Stimulated activated CD4-positive, alpha-beta T cell treated with anti-CD3 and anti-CD28 coated beads, Interleukin-12 subunit alpha, Interleukin-12 subunit beta, amount 100 ng/mL, for 48 hours (primary cell): ENCODE data around the gene PBRM1.

Experiments
- DNase-seq, 3 donors: peaks; one replicate each; pipeline ENCODE4 v3.0.0-alpha.2; 2020; ENCODE audit warnings: low read depth in 2 of 3, low spot score in 1 of 3

PBRM1 gene

DNA sequence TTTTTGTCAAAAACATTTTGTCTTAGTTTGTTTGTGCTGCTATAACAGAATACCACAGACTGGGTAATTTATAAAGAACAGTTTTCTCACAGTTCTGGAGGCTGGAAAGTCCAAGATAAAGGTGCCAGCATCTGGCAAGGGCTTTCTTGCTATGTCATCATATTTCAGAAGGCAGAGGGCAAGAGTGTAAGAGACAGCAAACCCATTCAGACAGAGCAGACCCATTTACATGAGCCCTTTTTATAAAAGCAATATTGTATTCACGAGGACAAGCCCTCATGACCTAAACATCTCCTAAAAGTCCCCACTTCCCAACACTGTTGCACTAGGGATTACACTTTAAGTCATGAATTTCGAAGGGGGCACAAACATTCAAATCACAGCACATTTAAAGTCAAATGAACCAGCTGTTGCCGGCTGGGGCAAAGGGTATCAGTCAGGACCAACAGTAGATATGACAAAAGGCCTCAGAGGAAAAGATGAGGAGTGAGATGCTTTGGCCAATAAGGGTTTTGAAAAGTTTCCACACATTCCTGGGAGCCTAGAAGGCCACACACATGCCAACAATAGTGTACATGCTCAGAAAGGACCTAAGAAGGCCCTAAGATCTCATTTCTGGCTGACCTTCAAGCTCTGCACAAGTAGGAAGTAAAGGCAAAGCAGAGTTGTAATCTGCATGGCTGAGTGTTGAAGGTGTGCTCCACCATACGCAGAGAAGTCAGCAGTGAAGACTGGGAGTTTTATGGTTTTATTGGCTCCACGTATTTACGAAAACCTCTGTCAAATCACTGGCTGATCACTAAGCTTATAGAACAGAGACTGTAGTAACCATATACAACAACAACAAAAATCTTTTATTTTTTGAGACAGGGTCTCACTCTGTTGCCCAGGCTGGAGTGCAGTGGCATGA lies 111.4 kb downstream of the PBRM1 start:
- no peak for DNase-seq

DNA sequence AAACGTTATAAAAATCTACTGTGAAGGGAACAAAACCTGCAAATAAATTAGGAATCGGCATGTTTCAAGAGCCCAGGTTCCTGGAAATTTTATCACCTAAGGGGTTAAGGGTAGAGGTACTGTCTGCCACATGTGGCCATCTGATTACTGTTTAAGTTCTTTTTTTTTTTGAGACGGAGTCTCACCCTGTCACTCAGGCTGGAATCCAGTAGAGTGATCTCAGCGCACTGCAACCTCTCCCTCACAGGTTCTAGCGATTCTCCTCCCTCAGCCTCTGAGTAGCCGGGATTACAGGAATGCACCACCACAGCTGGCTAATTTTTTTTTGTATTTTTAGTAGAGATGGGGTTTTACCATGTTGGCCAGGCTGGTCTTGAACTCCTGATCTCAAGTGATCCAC lies 113.5 kb downstream of the PBRM1 start:
- no peak for DNase-seq

DNA sequence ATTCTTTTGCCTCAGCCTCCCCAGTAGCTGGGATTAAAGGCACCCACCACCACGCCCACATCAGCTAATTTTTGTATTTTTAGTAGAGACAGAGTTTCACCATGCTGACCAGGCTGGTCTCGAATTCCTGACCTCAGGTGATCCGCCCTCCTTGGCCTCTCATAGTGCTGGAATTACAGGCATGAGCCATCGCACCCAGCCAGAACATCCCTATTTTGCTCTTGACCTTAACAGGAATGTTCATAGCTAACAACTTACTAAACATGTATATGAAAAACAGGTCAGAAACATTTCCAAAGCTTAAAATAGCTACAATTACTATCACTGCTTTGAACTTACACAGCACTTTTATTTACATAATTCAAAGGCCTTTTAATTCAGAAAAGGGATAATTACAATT lies 115.6 kb downstream of the PBRM1 start:
- DNase-seq = no peak

DNA sequence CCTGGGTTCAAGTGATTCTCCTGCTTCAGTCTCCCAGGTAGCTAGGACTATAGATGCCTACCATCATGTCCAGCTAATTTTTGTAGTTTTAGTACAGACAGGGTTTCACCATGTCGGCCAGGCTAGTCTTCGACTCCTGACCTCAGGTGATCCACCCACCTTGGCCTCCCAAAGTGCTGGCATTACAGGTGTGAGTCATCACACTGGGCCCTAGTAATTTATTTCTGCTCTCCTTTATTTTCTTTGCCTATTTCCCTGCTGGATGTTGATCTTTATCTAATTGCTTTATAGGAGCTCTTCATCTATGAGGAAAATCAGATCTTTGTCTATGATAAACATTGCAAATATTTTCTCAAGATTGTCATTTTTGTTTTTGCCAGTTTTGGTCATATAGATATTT lies 117.6 kb downstream of the PBRM1 start:
- DNase-seq = no peak

GRCh38 chr3:52563984-52564383 lies 121.7 kb downstream of the PBRM1 start:
- no peak for DNase-seq

- no peak for DNase-seq
Observed at GRCh38 chr3:52561028-52561747, 124.5 kb downstream of the PBRM1 start.

DNA sequence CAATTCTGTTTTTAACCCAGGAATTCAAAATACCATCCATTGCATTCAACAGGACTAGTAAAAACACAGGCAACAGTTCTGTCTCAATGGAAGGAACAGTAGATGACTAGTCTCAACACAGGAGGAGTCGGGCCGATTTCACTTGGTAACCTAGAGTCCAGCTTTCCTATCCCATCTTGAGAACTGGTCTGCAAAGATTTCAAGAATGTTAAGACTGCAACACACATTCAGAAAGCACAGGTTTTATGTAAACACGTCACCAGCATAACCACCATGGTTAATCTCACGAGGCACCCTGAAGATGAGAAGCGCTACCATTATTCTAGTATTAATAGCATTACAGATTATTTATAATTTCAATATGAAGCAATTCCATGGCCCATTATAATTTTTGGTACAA lies 127.3 kb downstream of the PBRM1 start:
- DNase-seq = no peak

GRCh38 chr3:52557011-52557960 lies 128.4 kb downstream of the PBRM1 start:
- DNase-seq = no peak

DNA sequence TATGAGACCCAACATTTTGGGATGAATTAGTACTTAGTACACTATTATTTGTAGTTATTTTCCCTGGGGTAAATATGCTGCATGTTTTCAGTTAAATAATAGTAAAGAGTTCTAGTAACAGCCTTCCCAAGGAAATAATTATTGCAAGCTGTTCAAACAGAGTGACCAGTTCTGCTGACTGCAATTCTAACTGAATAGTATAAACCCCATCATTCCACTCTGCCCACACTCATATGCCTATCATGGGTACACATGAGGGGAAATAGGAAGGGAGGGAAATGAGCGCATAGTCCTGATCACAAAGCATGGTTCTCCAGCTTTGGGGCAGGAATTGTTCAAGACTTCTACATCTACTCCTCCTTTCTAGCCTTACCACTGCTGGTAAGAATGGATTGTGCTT lies 130.7 kb downstream of the PBRM1 start:
- DNase-seq = no peak

DNA sequence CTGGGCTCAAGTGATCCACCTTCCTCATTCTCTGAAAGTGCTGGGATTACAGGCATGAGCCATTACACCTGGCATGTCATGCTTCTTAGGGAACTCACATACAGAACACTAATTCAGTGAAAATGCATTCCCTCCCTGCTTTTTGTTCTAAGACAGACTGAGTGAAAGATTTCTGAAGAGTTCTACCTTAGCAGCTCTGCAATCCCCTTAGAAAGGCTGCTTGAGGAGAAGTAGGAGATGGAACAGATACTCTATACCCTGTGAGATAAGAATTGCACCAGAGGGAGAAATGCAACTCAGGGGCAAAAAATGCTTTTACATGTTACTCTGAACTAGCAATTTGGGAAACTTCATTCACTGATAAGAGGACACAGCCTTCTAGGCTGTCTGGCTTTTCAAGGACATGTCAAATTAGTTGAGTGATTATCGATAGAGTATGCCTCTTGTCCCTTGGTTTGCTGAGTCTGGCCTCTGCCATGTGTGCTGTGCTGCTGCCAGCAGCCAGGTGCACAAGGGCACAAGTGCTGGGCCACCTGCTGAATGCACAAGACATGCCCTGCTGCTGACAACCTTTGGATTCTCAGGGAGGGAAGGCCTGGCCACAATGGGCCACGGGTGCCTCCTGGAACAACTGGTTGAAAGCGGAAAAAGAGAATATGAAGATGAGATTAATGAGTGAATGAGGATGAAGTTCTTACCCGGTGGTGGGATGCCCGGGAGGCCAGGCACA lies 131.5 kb downstream of the PBRM1 start:
- DNase-seq = no peak

DNA sequence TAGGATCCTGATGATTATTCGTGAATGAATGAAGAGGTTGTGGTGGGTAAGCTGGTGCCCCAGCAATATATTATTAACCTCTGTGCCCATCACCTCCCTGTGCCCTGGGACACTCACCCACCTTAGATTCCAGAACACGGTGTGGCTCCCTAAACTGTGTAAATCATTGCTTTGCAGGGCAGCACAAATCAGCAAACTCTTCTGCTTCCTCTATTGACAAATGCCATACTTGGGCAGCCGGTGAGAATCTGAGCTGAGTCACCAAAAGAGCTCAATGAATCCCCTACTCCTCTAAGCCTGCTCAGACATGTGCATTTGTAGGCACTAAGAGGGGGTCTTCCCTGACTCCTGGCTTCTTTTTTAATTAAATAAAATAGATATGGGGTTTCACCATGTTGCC lies 133.6 kb downstream of the PBRM1 start:
- DNase-seq = no peak

DNA sequence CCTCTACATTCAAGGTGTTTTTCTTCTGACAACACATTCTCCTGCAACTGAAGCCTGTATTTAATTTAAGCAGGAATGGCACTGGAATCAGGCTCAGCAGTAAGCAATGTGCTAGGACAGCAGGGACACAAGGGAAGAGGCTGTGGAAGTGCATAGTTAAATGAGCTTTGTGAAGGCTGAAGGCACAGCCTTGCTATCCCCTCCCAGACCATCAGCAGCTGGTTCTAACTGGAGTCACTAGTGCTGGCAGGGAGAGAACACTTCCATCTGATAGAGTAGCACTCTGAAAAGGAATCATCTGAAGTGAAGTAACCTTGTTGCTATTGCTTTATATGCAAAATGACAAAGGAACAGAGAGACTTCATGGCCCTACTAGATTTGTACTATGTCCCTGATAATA lies 134.6 kb downstream of the PBRM1 start:
- no peak for DNase-seq

DNA sequence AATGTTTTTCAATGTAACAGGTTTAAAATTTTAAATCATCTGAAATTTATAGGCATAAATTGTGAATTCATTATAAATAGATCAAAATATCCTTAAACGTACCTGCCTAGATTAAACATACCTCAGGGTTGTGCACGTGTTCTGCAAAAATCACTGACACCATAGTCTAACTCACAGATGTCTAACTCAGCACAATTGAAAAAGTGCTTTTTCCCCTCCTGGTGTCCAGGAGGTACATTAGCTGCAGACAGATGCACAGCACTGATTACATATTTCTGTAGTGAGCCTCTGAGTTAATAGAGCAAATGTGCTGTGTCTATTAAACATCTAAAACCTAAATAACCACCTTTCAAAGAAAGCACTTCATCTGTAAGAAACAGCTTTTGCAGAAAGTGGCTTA lies 138.6 kb downstream of the PBRM1 start:
- DNase-seq = no peak

DNA sequence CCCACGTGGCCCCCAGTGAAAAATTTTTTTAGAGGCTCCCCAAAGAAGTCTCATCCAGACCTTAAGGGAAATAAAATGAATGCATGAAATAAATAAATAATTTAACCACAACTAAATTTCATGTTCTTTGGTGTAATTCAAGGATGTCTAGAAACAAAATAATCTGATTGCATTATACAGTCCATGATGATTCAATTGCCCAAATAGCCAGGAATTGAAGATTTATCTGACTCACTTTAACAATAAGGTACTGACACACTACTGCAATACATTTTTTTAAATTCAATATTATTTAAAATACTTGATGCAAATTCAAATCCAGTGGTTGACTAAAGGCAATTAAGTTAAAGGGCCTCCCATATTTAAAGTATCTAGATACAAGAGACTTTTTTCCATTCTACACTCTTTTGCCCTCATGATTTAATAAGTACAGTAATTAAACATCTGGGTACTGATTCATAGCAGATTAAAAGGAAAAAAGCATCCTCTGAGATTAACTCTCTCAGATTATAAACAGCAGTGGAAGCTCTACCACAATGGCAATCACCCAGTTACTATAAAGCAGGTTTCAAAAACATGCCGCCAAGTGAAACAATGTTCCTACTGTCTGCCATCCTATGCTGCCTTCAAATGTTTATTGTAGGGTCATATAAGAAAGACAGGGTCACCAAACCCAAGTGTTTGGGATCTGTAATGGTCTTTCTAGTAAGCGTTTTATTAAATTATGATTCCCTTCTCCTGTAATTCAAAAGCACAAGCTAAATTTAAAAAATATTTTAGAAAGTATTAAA lies 139.4 kb downstream of the PBRM1 start:
- no peak for DNase-seq

- no peak for DNase-seq
Observed at GRCh38 chr3:52544937-52545336, 140.8 kb downstream of the PBRM1 start.

DNA sequence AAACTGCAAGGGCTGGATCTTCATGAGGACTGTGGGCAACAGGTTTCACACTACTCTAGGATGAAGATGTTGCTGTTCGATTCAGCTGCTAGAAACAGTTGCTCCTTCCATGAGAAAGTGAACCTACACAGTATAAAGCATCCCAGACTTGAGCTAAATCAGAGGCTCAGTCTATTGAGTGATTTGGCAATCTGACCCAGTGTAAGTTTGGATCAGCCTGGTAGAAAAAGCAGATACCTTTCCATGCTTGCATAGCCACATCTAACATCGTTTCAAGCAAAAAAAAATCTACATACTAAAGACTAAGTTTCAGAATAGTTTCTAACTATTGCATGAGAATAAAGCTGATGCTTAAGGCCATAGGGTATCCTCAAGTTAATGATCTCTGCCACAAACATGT lies 144.7 kb downstream of the PBRM1 start:
- no peak for DNase-seq

- no peak for DNase-seq
Observed at GRCh38 chr3:52539010-52539653, 146.6 kb downstream of the PBRM1 start.

DNA sequence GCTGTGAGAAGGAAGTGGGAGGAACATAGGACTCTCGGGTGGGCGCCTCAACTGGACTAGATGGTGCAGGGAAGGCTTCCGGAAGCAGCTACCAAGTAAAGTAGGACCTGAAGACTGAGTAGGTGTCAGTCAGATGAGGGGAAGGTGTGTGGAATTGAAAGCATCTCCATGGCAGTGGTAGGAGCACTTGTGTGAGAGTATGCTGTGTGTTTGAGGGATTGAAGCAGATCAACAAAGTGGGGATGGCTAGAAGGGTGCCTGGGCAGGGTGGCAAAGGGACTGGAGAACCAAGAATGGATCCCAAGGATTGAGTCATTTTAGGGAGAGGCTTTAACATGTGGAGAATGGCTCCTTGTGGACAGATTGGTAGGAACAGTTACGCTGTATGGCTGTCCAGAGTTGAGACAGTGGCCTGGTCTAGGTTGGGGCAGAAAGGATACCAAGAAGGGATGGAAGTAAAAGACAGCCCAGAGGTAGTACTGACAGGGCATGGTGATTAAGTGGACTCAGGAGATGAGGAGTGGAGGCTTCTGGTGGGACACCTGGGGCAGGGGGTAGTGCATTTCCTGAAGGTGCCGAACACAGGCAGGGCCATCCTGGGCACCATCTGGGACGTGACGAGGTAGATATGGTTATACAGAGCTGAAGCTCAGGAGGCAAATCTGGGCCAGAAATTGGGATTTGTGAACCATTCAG lies 147.8 kb downstream of the PBRM1 start:
- no peak for DNase-seq

DNA sequence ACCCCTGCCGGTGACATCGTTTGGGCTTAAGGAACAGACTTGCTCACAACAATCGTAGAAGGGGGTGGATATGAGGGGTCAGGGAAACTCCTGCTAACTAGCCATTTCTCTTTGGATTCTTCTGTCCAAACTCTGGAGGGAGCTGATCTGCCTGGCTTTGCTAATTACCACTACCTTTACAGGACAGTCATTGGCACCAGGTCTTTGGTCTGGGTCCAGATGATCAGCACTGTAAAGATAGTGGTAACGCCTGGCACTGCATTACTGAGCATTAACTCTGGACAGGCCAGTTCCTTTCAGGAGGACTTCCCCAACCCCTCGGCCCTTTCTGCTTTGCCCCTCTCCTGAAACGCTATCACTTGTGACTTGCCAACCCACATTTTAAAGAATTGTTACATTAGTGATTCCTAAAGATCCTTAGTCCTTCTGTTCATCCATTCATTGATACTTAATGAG lies 148.5 kb downstream of the PBRM1 start:
- no peak for DNase-seq
